Hepatocyte (in vitro differentiated cells): ENCODE measurements around the gene MKRN2OS. TPM values are rescaled to one million over a fixed set of nuclear protein-coding genes. Genes with fewer than 3 reads are reported as not detected.

Experiments
- DNase-seq: peaks from one replicate; pipeline ENCODE4 v3.0.0-alpha.2; 2016; ENCODE audit warnings: low spot score
- H2AFZ ChIP-seq: fragments of 200-600 bp; sonication (generic); 2 replicates; pipeline ENCODE4 v1.6.0; 2016; ENCODE audit warnings: antibody characterized with exemption, mild to moderate bottlenecking
- H3K27ac ChIP-seq: fragments of 200-600 bp; sonication (generic); 2 replicates; pipeline ENCODE4 v1.5.1; 2016; ENCODE audit warnings: mild to moderate bottlenecking
- H3K27me3 ChIP-seq: fragments of 200-600 bp; sonication (generic); 2 replicates; pipeline ENCODE4 v1.6.1; 2016
- H3K36me3 ChIP-seq: fragments of 200-600 bp; sonication (generic); replicated peaks from 2 replicates; pipeline ENCODE4 v1.5.1; 2016; ENCODE audit warnings: low read depth; ENCODE audit not compliant: insufficient read depth
- H3K4me1 ChIP-seq: fragments of 200-600 bp; sonication (generic); 2 replicates; pipeline ENCODE4 v1.5.1; 2016; ENCODE audit warnings: mild to moderate bottlenecking, moderate library complexity; ENCODE audit not compliant: insufficient read depth
- H3K4me2 ChIP-seq: fragments of 200-600 bp; sonication (generic); 2 replicates; pipeline ENCODE4 v1.6.0; 2016
- H3K4me3 ChIP-seq: fragments of 200-600 bp; sonication (generic); 2 replicates; pipeline ENCODE4 v1.5.1; 2016; ENCODE audit warnings: mild to moderate bottlenecking
- H3K79me2 ChIP-seq: fragments of 200-600 bp; sonication (generic); 2 replicates; pipeline ENCODE4 v1.6.0; 2017; ENCODE audit warnings: mild to moderate bottlenecking
- H3K9me2 ChIP-seq: fragments of 200-600 bp; sonication (generic); replicated peaks from 2 replicates; pipeline ENCODE4 v1.6.0; 2017; ENCODE audit warnings: mild to moderate bottlenecking; ENCODE audit not compliant: insufficient read depth
- H3K9me3 ChIP-seq: fragments of 200-600 bp; sonication (generic); 2 replicates; pipeline ENCODE4 v1.5.1; 2016; ENCODE audit warnings: low read depth, mild to moderate bottlenecking
- H4K20me1 ChIP-seq: fragments of 200-600 bp; sonication (generic); 2 replicates; pipeline ENCODE4 v1.6.0; 2016; ENCODE audit warnings: mild to moderate bottlenecking; ENCODE audit not compliant: insufficient read depth, poor library complexity, severe bottlenecking
- EZH2 ChIP-seq: fragments of 200-600 bp; sonication (generic); IDR thresholded peaks from 2 replicates; pipeline ENCODE4 v1.6.1; 2016; ENCODE audit warnings: antibody characterized with exemption, mild to moderate bottlenecking, borderline replicate concordance
- EZH2phosphoT487 ChIP-seq: fragments of 200-600 bp; sonication (generic); IDR thresholded peaks from one replicate; pipeline ENCODE4 v1.6.1; 2018; ENCODE audit warnings: antibody characterized with exemption, mild to moderate bottlenecking, low read depth, moderate library complexity; ENCODE audit not compliant: unreplicated experiment, severe bottlenecking
- WGBS: methylation state at CpG from one replicate; pipeline ENCODE4 v1.1.6; 2016; ENCODE audit warnings: low lambda C conversion rate; ENCODE audit errors: missing lambda C conversion rate; 5-methylcytosine and 5-hydroxymethylcytosine counted together
- polyA plus RNA-seq: library from polyadenylated mRNA; unstranded; fragments of >200 nt; fragmentation: Nextera tagmentation; extraction: Ambion mirVana; gene quantifications from 2 replicates; pipeline ENCODE4 v1.2.1, GENCODE V29; 2016
- total RNA-seq: library from RNA; depleted of rRNA; stranded (reverse); fragments of >200 nt; gene quantifications from 2 replicates; pipeline ENCODE4 v1.2.3, GENCODE V29; 2014
- TF ChIP-seq, protein P1 (sequence below): fragments of 200-600 bp; sonication (generic); IDR thresholded peaks from 2 replicates; pipeline ENCODE4 v1.5.1; 2016; ENCODE audit warnings: antibody characterized with exemption, mild to moderate bottlenecking; ENCODE audit not compliant: poor library complexity

Gene MKRN2OS
- total and polyA plus RNA-seq, 2 experiments from 2014 or later, result 3.0 to 3.3 TPM

- no peak overlapping the region for H3K4me3 ChIP-seq
- TF ChIP-seq, protein P1, sequence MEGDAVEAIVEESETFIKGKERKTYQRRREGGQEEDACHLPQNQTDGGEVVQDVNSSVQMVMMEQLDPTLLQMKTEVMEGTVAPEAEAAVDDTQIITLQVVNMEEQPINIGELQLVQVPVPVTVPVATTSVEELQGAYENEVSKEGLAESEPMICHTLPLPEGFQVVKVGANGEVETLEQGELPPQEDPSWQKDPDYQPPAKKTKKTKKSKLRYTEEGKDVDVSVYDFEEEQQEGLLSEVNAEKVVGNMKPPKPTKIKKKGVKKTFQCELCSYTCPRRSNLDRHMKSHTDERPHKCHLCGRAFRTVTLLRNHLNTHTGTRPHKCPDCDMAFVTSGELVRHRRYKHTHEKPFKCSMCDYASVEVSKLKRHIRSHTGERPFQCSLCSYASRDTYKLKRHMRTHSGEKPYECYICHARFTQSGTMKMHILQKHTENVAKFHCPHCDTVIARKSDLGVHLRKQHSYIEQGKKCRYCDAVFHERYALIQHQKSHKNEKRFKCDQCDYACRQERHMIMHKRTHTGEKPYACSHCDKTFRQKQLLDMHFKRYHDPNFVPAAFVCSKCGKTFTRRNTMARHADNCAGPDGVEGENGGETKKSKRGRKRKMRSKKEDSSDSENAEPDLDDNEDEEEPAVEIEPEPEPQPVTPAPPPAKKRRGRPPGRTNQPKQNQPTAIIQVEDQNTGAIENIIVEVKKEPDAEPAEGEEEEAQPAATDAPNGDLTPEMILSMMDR, result no peak
- no peak for TF ChIP-seq EZH2
- TF ChIP-seq EZH2phosphoT487, result no peak
- 94% methylated on average over 2 of the region's 2 CpGs for WGBS
- no peak overlapping the region for H3K27ac ChIP-seq
- H3K4me1 ChIP-seq, result no peaks in the 10 kb centered on the region
- H3K4me2 ChIP-seq, result no peak overlapping the region
- H3K9me3 ChIP-seq, result no peaks in the 10 kb centered on the region
- H2AFZ ChIP-seq, result no peak overlapping the region
- H3K27me3 ChIP-seq, result no peaks in the 10 kb centered on the region
- no peaks in the 10 kb centered on the region for H4K20me1 ChIP-seq
- no peak for DNase-seq
- H3K79me2 ChIP-seq, result no peaks in the 10 kb centered on the region
- H3K9me2 ChIP-seq, result no peaks in the 10 kb centered on the region
- H3K36me3 ChIP-seq, result no peaks in the 10 kb centered on the region
Observed at GRCh38 chr3:12521010-12521409, 24.3 kb downstream of the MKRN2OS start.

GRCh38 chr3:12518261-12519028 lies 26.9 kb downstream of the MKRN2OS start:
- Histone ChIP-seq H3K36me3 (no peaks in the 10 kb centered on the region), H3K4me2 (no peak overlapping the region), H3K79me2 (no peaks in the 10 kb centered on the region), H4K20me1 (no peaks in the 10 kb centered on the region), H3K9me3 (no peaks in the 10 kb centered on the region), H3K9me2 (no peaks in the 10 kb centered on the region), H3K4me1 (no peaks in the 10 kb centered on the region), H2AFZ (no peak overlapping the region), H3K4me3 (no peak overlapping the region), H3K27me3 (no peaks in the 10 kb centered on the region), H3K27ac (no peak overlapping the region)
- no peak for DNase-seq
- 81% methylated on average over 6 of the region's 6 CpGs for WGBS
- TF ChIP-seq EZH2 (no peak), EZH2phosphoT487 (no peak)
- TF ChIP-seq, protein P1, result no peak

- no peaks in the 10 kb centered on the region for H4K20me1 ChIP-seq
- H2AFZ ChIP-seq, result no peak overlapping the region
- H3K79me2 ChIP-seq, result no peaks in the 10 kb centered on the region
- TF ChIP-seq EZH2 (no peak), EZH2phosphoT487 (no peak)
- TF ChIP-seq, protein P1, result no peak
- H3K27ac ChIP-seq, result no peak overlapping the region
- no peaks in the 10 kb centered on the region for H3K36me3 ChIP-seq
- H3K9me3 ChIP-seq, result no peaks in the 10 kb centered on the region
- H3K4me3 ChIP-seq, result no peak overlapping the region
- H3K27me3 ChIP-seq, result no peaks in the 10 kb centered on the region
- H3K9me2 ChIP-seq, result no peaks in the 10 kb centered on the region
- H3K4me1 ChIP-seq, result no peaks in the 10 kb centered on the region
- WGBS, result 84% methylated on average over 11 of the region's 11 CpGs
- no peak overlapping the region for H3K4me2 ChIP-seq
- DNase-seq, result no peak
Observed at GRCh38 chr3:12516873-12517272, 28.4 kb downstream of the MKRN2OS start.

- TF ChIP-seq, protein P1, result no peak
- TF ChIP-seq EZH2phosphoT487, result no peak
- TF ChIP-seq EZH2, result no peak
- no peak for DNase-seq
- Histone ChIP-seq H3K4me2 (no peak overlapping the region), H3K9me3 (no peaks in the 10 kb centered on the region), H3K27me3 (no peaks in the 10 kb centered on the region), H2AFZ (no peak overlapping the region), H3K36me3 (no peaks in the 10 kb centered on the region), H3K4me1 (no peaks in the 10 kb centered on the region), H3K27ac (no peak overlapping the region), H3K9me2 (no peaks in the 10 kb centered on the region), H3K4me3 (no peak overlapping the region), H4K20me1 (no peaks in the 10 kb centered on the region), H3K79me2 (no peaks in the 10 kb centered on the region)
Observed at GRCh38 chr3:12515631-12516030, 29.7 kb downstream of the MKRN2OS start.
